ENCODE results near the gene PFN3. TPM values are rescaled to one million over a fixed set of nuclear protein-coding genes. Genes with fewer than 3 reads are reported as not detected.
A peak's percentile ranks its signal among the peaks of the same experiment; 100 is the strongest.
"Not testable (repeated sequence)": the region's sequence is repeated elsewhere in the genome, so short reads cannot be mapped to it uniquely, and the experiment has no call there.

Gene PFN3
- total RNA-seq, 1 experiment from 2014 or later = not detected

GRCh38 chr5:177378884-177379883, 21.3 kb downstream of the PFN3 start:
- no peaks in the 10 kb centered on the region for H3K9me2 ChIP-seq (ENCODE audit: insufficient read depth)
- peaks cover 9% of the 10 kb centered on the region; the same call in 1 of the 2 replicates for H3K4me1 ChIP-seq (replicated peaks; ENCODE audit: insufficient read depth)
- no peaks in the 10 kb centered on the region for H3K36me3 ChIP-seq (ENCODE audit: low read depth)
- H4K20me1 ChIP-seq (ENCODE audit: insufficient read depth) = no peaks in the 10 kb centered on the region
- peak; percentile 41 to 71 for DNase-seq
- H3K4me2 ChIP-seq = no peak overlapping the region
- peaks cover 4% of the 10 kb centered on the region; the same call in 1 of the 2 replicates for H3F3A ChIP-seq (ENCODE audit: insufficient read depth, low read depth)
- POLR2A ChIA-PET (ENCODE audit: unreplicated experiment) = interaction anchor here (0.6 to 0.7 kb wide), 2 partner anchors 47 to 59 kb away, joined by 6 to 30 read pairs; no protein-coding TSS in a partner anchor
- H3K9me3 ChIP-seq (ENCODE audit: insufficient read depth, low read depth) = no peaks in the 10 kb centered on the region
- intact Hi-C loops (cut with micrococcal nuclease; ENCODE audit: unreplicated experiment) = no loop called here
- CTCF ChIA-PET = interaction anchor here (0.6 to 1.8 kb wide), 4 partner anchors 9 to 732 kb away, joined by 3 to 17 read pairs (median 4); partner anchors contain the start of gene TSPAN17
- no peaks in the 10 kb centered on the region for H3K79me2 ChIP-seq (ENCODE audit: low read depth)
- H2AFZ ChIP-seq = no peak overlapping the region; the same call in 1 of the 2 replicates
- TF ChIP-seq CTCF (conservative IDR thresholded peaks at IDR 0.05) (no peak), EZH2 (IDR thresholded peaks at IDR 0.05; ENCODE audit: low read depth) (no peak)
- no peak overlapping the region for H3K27ac ChIP-seq
- H3K27me3 ChIP-seq (ENCODE audit: insufficient read depth, low read depth) = no peaks in the 10 kb centered on the region
- no peak overlapping the region for H3K4me3 ChIP-seq
- no TSS peak for BruUV-seq (replicated peaks)

- TF ChIP-seq CTCF (conservative IDR thresholded peaks at IDR 0.05) (no peak), EZH2 (IDR thresholded peaks at IDR 0.05; ENCODE audit: low read depth) (no peak)
- POLR2A ChIA-PET (ENCODE audit: unreplicated experiment) = no interaction called here
- DNase-seq = no peak
Measured at GRCh38 chr5:177377851-177378776, 22.3 kb downstream of the PFN3 start.

GRCh38 chr5:177376107-177376506, 24.4 kb downstream of the PFN3 start:
- no peak for DNase-seq
- no peak overlapping the region for H3K27ac ChIP-seq
- H3K79me2 ChIP-seq (ENCODE audit: low read depth) = no peaks in the 10 kb centered on the region
- TF ChIP-seq CTCF (conservative IDR thresholded peaks at IDR 0.05) (no peak), EZH2 (IDR thresholded peaks at IDR 0.05; ENCODE audit: low read depth) (no peak)
- H3K4me1 ChIP-seq (replicated peaks; ENCODE audit: insufficient read depth) = peaks cover 15% of the 10 kb centered on the region
- no peak overlapping the region for H3K4me3 ChIP-seq
- ChIA-PET POLR2A (ENCODE audit: unreplicated experiment) (no interaction called here), CTCF (no interaction called here)
- H3F3A ChIP-seq (ENCODE audit: insufficient read depth, low read depth) = peaks cover 4% of the 10 kb centered on the region; the same call in 1 of the 2 replicates
- no peaks in the 10 kb centered on the region for H3K9me3 ChIP-seq (ENCODE audit: insufficient read depth, low read depth)
- no peaks in the 10 kb centered on the region for H3K9me2 ChIP-seq (ENCODE audit: insufficient read depth)
- H3K27me3 ChIP-seq (ENCODE audit: insufficient read depth, low read depth) = no peaks in the 10 kb centered on the region
- H3K4me2 ChIP-seq = no peak overlapping the region
- intact Hi-C loops (cut with micrococcal nuclease; ENCODE audit: unreplicated experiment) = no loop called here
- no TSS peak for BruUV-seq (replicated peaks)
- H4K20me1 ChIP-seq (ENCODE audit: insufficient read depth) = no peaks in the 10 kb centered on the region
- no peak overlapping the region for H2AFZ ChIP-seq
- no peaks in the 10 kb centered on the region for H3K36me3 ChIP-seq (ENCODE audit: low read depth)

More at GRCh38 chr5:177377851-177378776, 22.3 kb downstream of the PFN3 start:
- H3K27me3 ChIP-seq (ENCODE audit: insufficient read depth, low read depth) = no peaks in the 10 kb centered on the region
- H3K4me3 ChIP-seq = no peak overlapping the region
- H3K9me2 ChIP-seq (ENCODE audit: insufficient read depth) = no peaks in the 10 kb centered on the region
- intact Hi-C loops (cut with micrococcal nuclease; ENCODE audit: unreplicated experiment) = no loop called here
- no peak overlapping the region for H2AFZ ChIP-seq
- no peak overlapping the region for H3K4me2 ChIP-seq
- H3K36me3 ChIP-seq (ENCODE audit: low read depth) = no peaks in the 10 kb centered on the region
- H3K79me2 ChIP-seq (ENCODE audit: low read depth) = no peaks in the 10 kb centered on the region
- H3K4me1 ChIP-seq (replicated peaks; ENCODE audit: insufficient read depth) = peaks cover 9% of the 10 kb centered on the region; the same call in 1 of the 2 replicates
- no peaks in the 10 kb centered on the region for H3K9me3 ChIP-seq (ENCODE audit: insufficient read depth, low read depth)
- H3F3A ChIP-seq (ENCODE audit: insufficient read depth, low read depth) = peaks cover 4% of the 10 kb centered on the region; the same call in 1 of the 2 replicates
- CTCF ChIA-PET = interaction anchor here (0.6 to 1.8 kb wide), 4 partner anchors 8 to 731 kb away, joined by 3 to 17 read pairs (median 4); partner anchors contain the start of gene TSPAN17
- no peaks in the 10 kb centered on the region for H4K20me1 ChIP-seq (ENCODE audit: insufficient read depth)
- no TSS peak for BruUV-seq (replicated peaks)
- H3K27ac ChIP-seq = no peak overlapping the region

- H3K9me3 ChIP-seq (ENCODE audit: insufficient read depth, low read depth); H3K27ac ChIP-seq; CTCF ChIA-PET; H3K4me3 ChIP-seq; H3K79me2 ChIP-seq (ENCODE audit: low read depth); H3K27me3 ChIP-seq (ENCODE audit: insufficient read depth, low read depth); POLR2A ChIA-PET (ENCODE audit: unreplicated experiment); H2AFZ ChIP-seq; H3F3A ChIP-seq (ENCODE audit: insufficient read depth, low read depth); intact Hi-C loops (cut with micrococcal nuclease; ENCODE audit: unreplicated experiment); H3K36me3 ChIP-seq (ENCODE audit: low read depth); BruUV-seq (replicated peaks); H4K20me1 ChIP-seq (ENCODE audit: insufficient read depth); DNase-seq; H3K4me2 ChIP-seq; H3K9me2 ChIP-seq (ENCODE audit: insufficient read depth): not testable (repeated sequence)
- peaks cover 15% of the 10 kb centered on the region for H3K4me1 ChIP-seq (replicated peaks; ENCODE audit: insufficient read depth)
Measured at GRCh38 chr5:177375516-177375915, 24.9 kb downstream of the PFN3 start.
